Testis (tissue), 3 donors: Measurements from ENCODE around the gene TEX22. TPM values are rescaled to one million over a fixed set of nuclear protein-coding genes. Genes with fewer than 3 reads are reported as not detected.

Source experiments
- DNase-seq: peaks from one replicate; pipeline ENCODE4 v3.0.0-alpha.2; 2019
- H3K27ac ChIP-seq, 2 donors: fragments of 200-600 bp; sonication (generic); one replicate each; pipeline ENCODE4 v1.5.1; 2019
- H3K27me3 ChIP-seq: fragments of 200-600 bp; sonication (generic); one replicate; pipeline ENCODE4 v1.5.1; 2019
- H3K36me3 ChIP-seq: fragments of 200-600 bp; sonication (generic); one replicate; pipeline ENCODE4 v1.5.1; 2017; ENCODE audit warnings: low read depth; ENCODE audit errors: missing control alignments
- H3K4me1 ChIP-seq: fragments of 200-600 bp; sonication (generic); one replicate; pipeline ENCODE4 v1.5.1; 2019
- H3K4me3 ChIP-seq, 2 donors: fragments of 200-600 bp; sonication (generic); one replicate each; pipeline ENCODE4 v1.5.1; 2017 to 2019
- H3K9me3 ChIP-seq: fragments of 200-600 bp; sonication (generic); one replicate; pipeline ENCODE4 v1.5.1; 2017
- CTCF ChIP-seq, 3 experiments: fragments of 450-650 bp in 2 of 3; fragments of 200-600 bp in 1 of 3; sonication (generic) in 1 of 3; IDR thresholded peaks; one replicate each; pipeline ENCODE4 v1.5.1; 2016 to 2019; ENCODE audit warnings: antibody characterized with exemption in 3 of 3, mild to moderate bottlenecking in 2 of 3, moderate library complexity in 1 of 3
- POLR2A ChIP-seq: fragments of 450-650 bp; IDR thresholded peaks from one replicate; pipeline ENCODE4 v1.6.1; 2017; ENCODE audit warnings: antibody characterized with exemption, mild to moderate bottlenecking, moderate library complexity
- WGBS, 2 donors: methylation state at CpG; one replicate each; pipeline ENCODE4 v1.1.5; 2018; 5-methylcytosine and 5-hydroxymethylcytosine counted together
- intact Hi-C: fragments of 100-400 bp; cut with DNase I; formaldehyde crosslinking; loops from one replicate; pipeline ENCODE4 v1.15.1; 2023; ENCODE audit warnings: low total_unique reads
- polyA plus RNA-seq: library from polyadenylated mRNA; stranded (reverse); fragments of 350-450 nt; fragmentation: Illumina TruSeq; extraction: RNeasy Lipid Tissue Mini Kit (QIAGEN cat#74804); gene quantifications from one replicate; pipeline ENCODE4 v1.2.3, GENCODE V29; 2014; ENCODE audit warnings: low read depth, low replicate concordance; ENCODE audit not compliant: insufficient read depth
- total RNA-seq, 2 donors: library from RNA; depleted of rRNA; stranded (reverse); fragments of >200 nt; gene quantifications; one replicate each; pipeline ENCODE4 v1.2.3, GENCODE V29; 2016

The TEX22 gene
- total and polyA plus RNA-seq, 3 donors from 2014 or later: 5.2 to 21.5 (median 6.6) TPM

GRCh38 chr14:105365681-105366080 is 32.7 kb upstream of the TEX22 start:
- DNase-seq: no peak
- WGBS, 2 donors: 94 to 95% methylated on average over 12 of the region's 12 CpGs
- H3K36me3 ChIP-seq: no peaks in the 10 kb centered on the region
- no peak overlapping the region for H3K4me3 ChIP-seq
- H3K27me3 ChIP-seq: no peaks in the 10 kb centered on the region
- intact Hi-C loops: no loop called here
- no peaks in the 10 kb centered on the region for H3K9me3 ChIP-seq
- TF ChIP-seq CTCF (IDR thresholded peaks at IDR 0.05) (no peak), POLR2A (no peak)
- no peaks in the 10 kb centered on the region for H3K4me1 ChIP-seq
- H3K27ac ChIP-seq: no peak overlapping the region

- WGBS, 2 donors: 94 to 96% methylated on average over 18 to 23 of the region's 23 CpGs
- TF ChIP-seq POLR2A (no peak), CTCF (IDR thresholded peaks at IDR 0.05) (no peak)
- intact Hi-C loops: no loop called here
- H3K36me3 ChIP-seq: no peaks in the 10 kb centered on the region
- H3K27me3 ChIP-seq: no peaks in the 10 kb centered on the region
- no peak for DNase-seq
- H3K9me3 ChIP-seq: no peaks in the 10 kb centered on the region
- no peak overlapping the region for H3K27ac ChIP-seq
- H3K4me3 ChIP-seq: no peak overlapping the region
- H3K4me1 ChIP-seq: no peaks in the 10 kb centered on the region
Measured at GRCh38 chr14:105366386-105367074, 31.8 kb upstream of the TEX22 start.

GRCh38 chr14:105367116-105368031 is 31.0 kb upstream of the TEX22 start:
- no peak overlapping the region for H3K27ac ChIP-seq
- WGBS, 2 donors: 91% methylated on average over 14 to 34 of the region's 34 CpGs
- H3K36me3 ChIP-seq: no peaks in the 10 kb centered on the region
- intact Hi-C loops: no loop called here
- no peaks in the 10 kb centered on the region for H3K4me1 ChIP-seq
- H3K4me3 ChIP-seq: no peak overlapping the region
- H3K9me3 ChIP-seq: no peaks in the 10 kb centered on the region
- no peak for TF ChIP-seq POLR2A
- no peak for TF ChIP-seq CTCF (IDR thresholded peaks at IDR 0.05)
- H3K27me3 ChIP-seq: no peaks in the 10 kb centered on the region
- DNase-seq: no peak

GRCh38 chr14:105368032-105368417 is 30.3 kb upstream of the TEX22 start:
- no peak for TF ChIP-seq POLR2A
- no peak for TF ChIP-seq CTCF (IDR thresholded peaks at IDR 0.05)
- WGBS, 2 donors: 93 to 95% methylated on average over 19 to 20 of the region's 20 CpGs
- H3K36me3 ChIP-seq: no peaks in the 10 kb centered on the region

More at GRCh38 chr14:105368032-105368417, 30.3 kb upstream of the TEX22 start:
- no peaks in the 10 kb centered on the region for H3K27me3 ChIP-seq
- H3K4me3 ChIP-seq: no peak overlapping the region
- no peaks in the 10 kb centered on the region for H3K9me3 ChIP-seq
- intact Hi-C loops: no loop called here
- no peak overlapping the region for H3K27ac ChIP-seq
- H3K4me1 ChIP-seq: no peaks in the 10 kb centered on the region
- no peak for DNase-seq
